8988T (cell line): Measurements from ENCODE around the gene SORCS2.
"Not testable (repeated sequence)": the region's sequence is repeated elsewhere in the genome, so short reads cannot be mapped to it uniquely, and the experiment has no call there.

Source experiments
- DNase-seq: peaks from one replicate; pipeline ENCODE4 v3.0.0; 2011

SORCS2 gene

GRCh38 chr4:7160951-7161440 is 31.3 kb upstream of the SORCS2 start:
- no peak for DNase-seq

DNA sequence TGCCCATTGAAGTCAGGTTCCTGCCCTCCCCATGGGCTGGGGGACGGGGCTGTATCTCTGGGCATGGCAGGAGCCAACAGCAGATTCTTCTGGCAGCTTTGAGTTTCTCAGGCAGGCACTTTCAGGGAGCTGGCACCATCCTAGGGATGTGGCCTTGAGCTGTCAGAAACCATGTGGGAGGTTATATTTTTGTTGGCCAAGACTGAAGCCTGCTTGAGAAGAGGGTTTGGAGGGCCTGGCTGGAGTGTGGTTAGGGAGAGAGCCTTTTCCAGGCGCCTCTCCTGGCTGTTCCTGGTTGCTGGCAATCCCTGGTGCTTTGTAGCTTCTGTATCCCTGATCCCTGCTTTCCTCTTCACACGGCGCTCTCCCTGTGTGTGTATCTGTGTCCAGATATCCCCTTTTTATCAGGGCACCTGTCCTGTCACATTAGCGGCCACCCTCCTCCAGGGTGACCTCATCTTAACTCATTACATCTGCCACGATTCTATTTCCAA is 30.6 kb upstream of the SORCS2 start:
- DNase-seq = no peak

DNA sequence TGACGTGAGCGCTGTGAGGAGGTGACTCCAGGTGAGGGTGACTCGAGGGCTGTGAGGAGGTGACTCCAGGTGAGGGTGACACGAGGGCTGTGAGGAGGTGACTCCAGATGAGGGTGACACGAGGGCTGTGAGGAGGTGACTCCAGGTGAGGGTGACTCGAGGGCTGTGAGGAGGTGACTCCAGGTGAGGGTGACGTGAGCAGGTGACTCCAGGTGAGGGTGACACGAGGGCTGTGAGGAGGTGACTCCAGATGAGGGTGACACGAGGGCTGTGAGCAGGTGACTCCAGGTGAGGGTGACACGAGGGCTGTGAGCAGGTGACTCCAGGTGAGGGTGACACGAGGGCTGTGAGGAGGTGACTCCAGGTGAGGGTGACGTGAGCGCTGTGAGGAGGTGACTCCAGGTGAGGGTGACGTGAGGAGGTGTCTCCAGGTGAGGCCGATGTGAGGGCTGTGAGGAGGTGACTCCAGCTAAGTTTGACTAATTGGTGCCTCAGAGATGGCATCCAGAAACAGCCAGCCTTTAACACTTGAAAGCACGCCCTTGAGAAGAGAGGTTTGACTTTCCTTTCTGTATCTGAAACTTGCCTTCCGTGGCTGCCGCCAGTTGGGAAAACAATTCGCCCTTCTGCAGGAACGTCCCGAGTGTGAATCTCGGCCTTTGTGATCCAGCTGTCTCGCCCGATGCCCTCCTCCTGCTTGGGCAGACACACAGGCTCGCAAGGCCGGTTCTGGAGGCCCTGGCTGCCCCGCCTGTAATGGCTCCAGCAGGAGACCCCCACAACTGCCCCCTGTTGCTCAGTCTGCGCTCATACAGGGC is 27.1 kb upstream of the SORCS2 start:
- not testable (repeated sequence) for DNase-seq

DNA sequence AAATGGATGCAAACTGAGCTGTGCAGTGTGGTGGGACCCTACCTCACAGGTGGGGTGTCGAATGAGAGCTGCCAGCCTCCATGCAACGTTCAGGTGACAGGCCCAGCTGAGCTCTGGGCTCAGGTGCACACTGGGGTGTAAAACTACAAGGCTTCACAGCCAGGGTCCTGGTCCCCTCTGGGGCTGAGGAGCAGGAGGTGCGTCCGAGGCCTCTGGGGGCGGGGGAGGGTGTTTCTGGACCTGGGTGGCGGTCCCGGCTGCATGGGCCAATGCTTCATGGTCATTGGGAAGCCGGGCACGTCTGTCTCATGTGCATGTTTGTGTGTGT is 26.5 kb upstream of the SORCS2 start:
- DNase-seq = no peak

- no peak for DNase-seq
These were observed 26.1 kb upstream of the SORCS2 start for GRCh38 chr4:7166237-7166636.

- DNase-seq = no peak
These were observed 25.2 kb upstream of the SORCS2 start for GRCh38 chr4:7166981-7167700.

DNA sequence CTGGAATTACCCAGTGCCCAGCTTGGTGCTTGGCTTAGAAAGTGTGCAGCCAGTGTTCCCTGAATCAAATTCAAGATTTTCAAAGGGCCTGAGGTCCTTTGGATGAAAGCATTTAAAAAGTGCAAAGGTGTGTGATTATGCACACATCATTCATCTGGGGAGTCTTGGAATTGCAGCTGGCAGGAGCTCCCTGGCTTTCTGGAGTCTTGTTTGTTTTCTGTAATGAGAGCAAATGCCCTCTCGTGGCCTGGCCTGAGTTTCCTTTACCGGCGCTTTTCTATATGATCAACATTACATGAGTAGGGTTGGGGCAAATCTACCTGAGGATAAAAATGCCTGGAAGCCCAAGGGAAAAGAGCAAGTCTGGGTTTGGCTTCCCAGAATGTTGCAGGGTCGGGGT is 24.6 kb upstream of the SORCS2 start:
- no peak for DNase-seq

DNA sequence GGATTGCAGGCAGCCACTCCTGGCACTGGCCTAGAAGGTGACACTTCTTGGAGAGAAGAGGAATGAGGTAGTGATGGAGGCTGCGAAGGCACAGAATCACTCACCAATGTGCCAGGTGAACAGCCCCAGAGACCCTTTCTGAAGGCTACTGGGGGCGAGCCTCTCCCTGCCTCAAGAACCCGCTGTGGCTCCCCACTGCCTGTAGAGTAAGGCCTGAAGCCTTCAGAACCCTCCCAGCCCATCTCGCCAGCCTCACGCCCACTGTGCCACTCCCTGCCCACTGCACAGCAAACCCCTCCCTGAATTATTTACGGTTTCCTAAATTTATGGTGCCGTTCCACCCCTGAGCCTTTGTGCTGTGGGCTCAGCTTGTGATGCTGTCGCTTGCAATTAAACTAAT is 24.2 kb upstream of the SORCS2 start:
- DNase-seq = no peak

GRCh38 chr4:7169134-7169533 is 23.2 kb upstream of the SORCS2 start:
- DNase-seq = no peak

GRCh38 chr4:7170012-7170411 is 22.3 kb upstream of the SORCS2 start:
- DNase-seq = no peak

- DNase-seq = no peak
These were observed 21.0 kb upstream of the SORCS2 start for GRCh38 chr4:7171191-7171900.

DNA sequence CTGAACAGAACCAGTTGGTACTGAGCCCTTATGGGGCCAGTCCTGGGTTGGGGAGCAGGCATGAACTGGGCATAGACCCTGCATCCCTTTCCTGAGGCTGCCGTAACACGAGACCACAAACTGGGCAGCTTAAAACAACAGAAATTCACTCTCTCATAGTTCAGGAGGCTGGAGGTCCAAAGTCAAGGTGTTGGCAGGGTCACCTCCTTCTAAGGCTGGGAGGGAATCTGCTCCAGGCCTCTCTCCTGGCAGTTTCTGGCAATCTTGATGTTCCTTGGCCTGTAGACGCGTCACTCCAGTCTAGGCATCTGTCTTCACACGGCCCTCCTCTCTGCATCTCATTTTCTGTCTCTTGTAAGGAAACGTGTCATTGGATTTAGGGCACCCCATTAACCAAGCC is 19.8 kb upstream of the SORCS2 start:
- no peak for DNase-seq

DNA sequence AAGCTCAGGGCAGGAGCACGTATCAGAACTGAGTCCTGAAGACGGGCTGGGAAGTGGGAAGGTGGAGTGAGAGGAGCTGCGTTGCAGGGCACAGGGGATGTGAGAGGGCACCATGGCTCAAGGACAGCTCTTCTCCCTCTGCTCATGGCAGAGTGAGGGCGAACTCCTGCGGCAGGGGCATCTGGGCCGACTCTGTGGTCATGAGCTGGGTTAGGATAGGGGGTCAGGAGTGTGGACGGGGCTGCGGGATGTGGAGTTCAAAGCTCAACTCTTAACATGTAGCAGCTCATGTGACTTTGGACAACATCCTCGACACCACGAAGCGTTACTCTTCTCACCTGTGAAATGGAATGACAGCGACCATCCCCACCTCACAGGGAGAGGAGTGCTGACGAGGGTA is 19.4 kb upstream of the SORCS2 start:
- no peak for DNase-seq

DNA sequence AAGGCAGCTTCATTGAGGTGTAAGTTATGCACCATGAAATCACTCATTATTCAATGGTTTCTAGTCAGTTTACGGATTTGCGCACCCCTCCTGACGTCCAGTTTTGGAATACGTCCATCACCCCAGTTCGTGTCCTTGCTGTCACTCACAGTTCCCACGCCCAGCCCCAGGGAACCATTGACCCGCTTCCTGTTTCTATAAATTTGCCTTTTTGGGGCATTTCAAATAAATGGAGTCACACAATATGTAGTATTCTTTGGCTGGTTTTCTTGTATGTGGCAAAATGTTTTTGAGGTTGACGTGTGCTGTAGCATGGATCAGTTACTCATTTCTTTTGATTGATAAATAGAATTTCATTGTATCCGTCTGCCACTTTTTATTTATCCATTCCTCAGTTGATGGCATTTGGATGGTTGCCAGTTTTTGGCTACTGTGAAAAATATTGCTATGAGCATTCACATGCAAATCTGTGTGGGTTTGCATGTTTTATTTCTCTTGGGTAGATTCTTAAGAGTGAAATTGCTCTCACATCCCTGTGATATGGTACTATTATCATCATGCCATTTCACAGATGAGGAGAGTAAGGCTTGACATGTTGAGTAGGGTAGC is 18.4 kb upstream of the SORCS2 start:
- DNase-seq = no peak

- no peak for DNase-seq
These were observed 13.2 kb upstream of the SORCS2 start for GRCh38 chr4:7179158-7179557.

- DNase-seq = no peak
These were observed 11.4 kb upstream of the SORCS2 start for GRCh38 chr4:7180938-7181337.

DNA sequence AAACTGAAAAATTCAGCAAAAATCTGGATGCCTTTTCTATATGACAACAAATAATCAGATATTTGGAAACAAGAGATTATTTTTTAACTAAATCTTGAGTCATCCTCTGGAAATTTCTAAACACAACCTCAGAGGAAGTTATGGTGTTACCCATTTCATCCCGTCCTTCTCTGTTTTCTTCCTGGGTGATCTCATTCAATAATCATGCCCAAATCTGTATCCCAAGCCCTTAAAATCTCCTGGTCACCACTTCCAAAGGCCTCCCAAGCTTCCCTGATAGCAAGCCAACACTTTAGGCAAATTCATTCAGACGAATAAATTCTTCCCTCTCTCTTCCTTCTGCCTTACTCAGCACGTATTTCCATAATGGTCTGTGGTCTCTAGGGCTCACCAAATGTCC is 9.7 kb upstream of the SORCS2 start:
- DNase-seq = no peak

- no peak for DNase-seq
These were observed 9.2 kb upstream of the SORCS2 start for GRCh38 chr4:7183161-7183560.

DNA sequence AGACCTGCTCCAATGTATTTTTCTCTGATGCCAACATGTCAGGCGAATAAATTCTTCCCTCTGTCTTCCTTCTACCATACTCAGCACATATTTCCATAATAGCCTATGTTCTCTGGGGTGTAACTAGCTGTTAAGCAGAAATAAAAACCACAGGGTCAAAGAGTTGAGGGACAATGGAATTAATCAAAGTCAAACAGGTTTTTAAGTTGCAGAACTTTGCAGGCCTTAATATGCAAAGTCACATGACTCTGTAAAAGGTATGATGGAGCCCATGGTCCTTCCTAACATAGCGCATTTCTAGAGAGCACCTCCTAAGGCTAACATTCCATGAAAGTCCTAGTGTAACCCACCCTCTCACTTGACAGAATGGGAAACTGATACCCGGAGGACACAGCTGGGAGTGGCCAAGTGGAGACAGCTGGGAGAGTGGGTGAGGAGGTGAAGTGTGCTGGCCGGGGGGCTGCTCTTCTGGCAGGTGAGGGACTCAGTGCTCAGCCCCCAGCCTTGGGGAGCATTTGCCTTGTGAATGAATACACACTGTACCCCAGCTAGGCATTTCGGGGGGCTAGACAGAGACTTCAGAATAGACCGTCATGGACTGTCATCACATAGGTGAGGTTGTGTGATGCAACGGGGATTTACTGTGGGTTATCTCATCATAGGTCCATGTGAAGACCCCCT is 8.4 kb upstream of the SORCS2 start:
- no peak for DNase-seq

GRCh38 chr4:7185487-7186030 is 6.8 kb upstream of the SORCS2 start:
- no peak for DNase-seq

GRCh38 chr4:7186031-7186430 is 6.3 kb upstream of the SORCS2 start:
- peak; percentile 92 for DNase-seq

- no peak for DNase-seq
These were observed 5.7 kb upstream of the SORCS2 start for GRCh38 chr4:7186516-7187167.
